Head of caudate nucleus (tissue), 42 donors: ENCODE measurements around the gene PRR36.

Experiments used
- DNase-seq, 42 donors: peaks; one replicate each; pipeline versions ENCODE4 v3.0.0 to v3.0.0-alpha.2; 2020 to 2021; ENCODE audit warnings: mixed read lengths in 7 of 42
- intact Hi-C: fragments of 100-400 bp; cut with DNase I; formaldehyde crosslinking; loops from one replicate; pipeline ENCODE4 v1.15.0; 2022

PRR36 gene

DNA sequence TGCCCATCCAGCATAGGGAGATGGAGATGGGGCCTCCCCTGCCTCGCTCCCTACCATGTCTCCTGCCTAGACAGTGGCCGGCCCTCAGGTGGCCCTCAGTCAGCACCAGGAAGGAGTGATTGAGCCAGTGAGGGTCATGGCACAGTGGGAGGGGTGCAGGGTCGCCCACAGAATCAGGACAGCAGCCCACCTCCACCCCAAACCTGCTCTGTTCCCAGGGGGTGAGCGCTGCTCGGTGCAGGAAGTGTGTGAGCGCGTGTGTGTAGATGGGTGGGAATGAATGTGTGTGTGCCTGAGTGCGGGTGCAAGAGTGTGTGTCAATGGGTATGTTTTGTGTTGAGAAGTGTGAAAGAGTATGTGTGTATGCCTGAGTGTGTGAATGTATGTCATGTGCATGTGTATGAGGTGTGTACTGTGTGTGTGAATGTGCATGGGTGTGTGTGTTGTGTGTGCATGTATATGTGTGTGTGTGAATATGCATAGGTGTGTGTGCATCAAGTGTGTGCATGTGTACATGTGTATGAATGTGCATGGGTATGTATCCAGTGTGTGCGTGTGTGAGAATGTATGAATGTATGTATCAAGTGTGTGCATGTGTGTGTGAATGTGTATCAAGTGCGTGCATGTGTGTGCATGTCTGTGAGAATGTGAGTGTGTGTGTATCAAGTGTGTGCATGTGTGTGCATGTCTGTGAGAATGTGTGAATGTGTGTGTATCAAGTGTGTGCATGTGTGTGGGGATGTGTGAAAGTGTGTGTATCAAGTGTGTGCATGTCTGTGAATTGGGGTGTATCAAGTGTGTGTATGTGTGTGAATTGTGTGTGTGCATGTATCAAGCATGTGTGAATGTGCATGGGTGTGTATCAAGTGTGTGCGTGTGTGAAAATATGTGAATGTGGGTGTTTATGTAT, 32.2 kb downstream of the PRR36 start:
- DNase-seq: no peak
- intact Hi-C loops: no loop called here

DNA sequence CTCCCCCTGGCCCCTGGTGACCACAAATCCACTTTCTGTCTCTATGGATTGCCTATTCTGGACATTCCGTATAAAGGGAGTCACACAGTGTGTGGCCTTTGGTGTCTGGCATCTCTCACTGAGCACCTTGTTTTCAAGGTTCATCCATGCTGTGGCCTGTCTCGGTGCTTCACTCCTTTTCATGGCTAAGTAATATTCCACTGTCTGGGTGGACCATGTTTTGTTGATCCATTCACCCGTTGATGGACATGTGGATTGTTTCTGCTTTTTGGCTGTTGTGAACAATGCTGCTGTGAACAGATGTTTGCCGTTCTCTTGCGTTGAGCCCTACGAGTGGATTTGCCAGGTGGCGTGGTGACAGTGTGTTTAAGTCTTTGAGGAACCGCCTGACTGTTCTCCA, 33.6 kb downstream of the PRR36 start:
- intact Hi-C loops: no loop called here
- DNase-seq: no peak

DNA sequence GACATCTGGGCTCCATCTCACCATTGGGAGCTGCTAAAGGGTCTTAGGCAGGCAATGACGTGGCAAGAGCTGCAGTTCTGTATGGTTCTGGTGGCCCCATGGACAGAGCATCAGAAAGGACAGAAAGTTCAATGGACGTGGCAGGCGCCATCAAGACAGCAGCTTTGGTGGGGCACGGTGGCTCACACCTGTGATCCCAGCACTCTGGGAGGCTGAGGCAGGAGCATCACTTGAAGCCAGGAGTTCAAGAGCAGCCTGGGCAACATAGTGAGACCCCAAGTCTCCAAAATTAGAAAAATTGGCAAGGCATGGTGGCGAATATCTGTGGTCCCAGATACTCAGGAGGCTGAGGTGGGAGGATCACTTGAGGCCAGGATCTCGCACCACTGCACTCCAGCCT, 34.7 kb downstream of the PRR36 start:
- peak in 1 of 42 donors; percentile 7 for DNase-seq
- intact Hi-C loops: no loop called here

DNA sequence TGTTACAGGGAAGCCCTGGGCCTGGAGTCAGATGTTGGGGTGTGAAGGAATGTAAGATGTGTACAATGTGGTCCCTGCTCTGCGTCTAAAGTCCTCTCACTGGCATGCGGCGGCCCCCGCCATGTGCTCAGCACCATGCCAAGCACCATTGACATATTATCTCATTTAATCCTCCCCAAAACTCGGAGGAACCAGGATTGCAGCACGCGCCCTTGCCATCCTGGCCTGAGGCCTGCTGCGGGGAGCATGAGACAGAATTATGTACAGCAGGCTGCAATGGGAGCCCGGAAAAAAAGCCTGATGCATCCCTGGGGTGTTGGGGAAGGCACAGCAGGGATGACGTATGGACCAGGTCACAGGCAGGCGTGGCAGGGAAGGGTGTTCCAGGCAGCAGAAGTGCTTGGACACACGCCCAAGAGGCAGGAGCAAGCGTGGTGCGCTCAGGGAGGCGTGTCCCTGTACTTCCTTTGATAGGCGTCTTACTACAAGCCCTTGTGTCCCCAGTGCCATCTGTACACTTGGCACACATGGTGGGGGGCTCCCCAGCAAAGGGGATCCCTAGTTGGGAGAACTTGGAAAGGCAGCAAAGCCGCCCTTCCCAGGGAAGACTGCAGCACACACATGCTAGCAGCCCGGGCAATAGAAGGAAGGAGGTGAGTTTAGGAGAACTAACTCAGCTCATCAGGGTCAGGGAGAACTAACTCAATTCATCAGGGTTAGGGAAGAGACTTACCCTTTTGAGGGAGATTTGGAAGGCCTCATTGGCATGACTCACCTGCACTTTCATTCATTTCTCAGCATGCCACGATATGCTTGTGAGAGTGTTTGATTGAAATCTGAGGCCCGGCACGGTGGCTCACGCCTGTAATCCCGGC, 40.7 kb downstream of the PRR36 start:
- intact Hi-C loops: no loop called here
- peak in 6 of 42 donors; percentile 23 to 57 (median 40) for DNase-seq

DNA sequence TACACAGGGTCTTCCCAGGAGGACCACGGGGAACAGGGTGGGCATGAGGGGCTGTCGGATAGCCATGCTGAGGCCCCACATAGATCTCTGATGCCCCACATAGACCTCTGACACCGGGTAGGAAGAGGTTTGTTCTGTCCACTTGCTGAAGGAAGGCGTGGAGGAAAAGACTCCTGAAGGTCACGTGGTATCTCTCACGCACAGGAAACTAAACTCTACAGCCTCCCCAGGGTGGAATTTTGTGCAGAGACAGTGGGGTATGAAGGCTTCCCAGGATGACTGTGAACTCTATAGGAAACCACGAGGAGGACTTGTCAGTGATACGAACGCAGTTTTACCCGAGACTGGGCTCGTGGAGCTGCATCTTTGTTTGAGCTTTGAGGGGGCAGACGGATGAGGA, 41.4 kb downstream of the PRR36 start:
- intact Hi-C loops: no loop called here

DNA sequence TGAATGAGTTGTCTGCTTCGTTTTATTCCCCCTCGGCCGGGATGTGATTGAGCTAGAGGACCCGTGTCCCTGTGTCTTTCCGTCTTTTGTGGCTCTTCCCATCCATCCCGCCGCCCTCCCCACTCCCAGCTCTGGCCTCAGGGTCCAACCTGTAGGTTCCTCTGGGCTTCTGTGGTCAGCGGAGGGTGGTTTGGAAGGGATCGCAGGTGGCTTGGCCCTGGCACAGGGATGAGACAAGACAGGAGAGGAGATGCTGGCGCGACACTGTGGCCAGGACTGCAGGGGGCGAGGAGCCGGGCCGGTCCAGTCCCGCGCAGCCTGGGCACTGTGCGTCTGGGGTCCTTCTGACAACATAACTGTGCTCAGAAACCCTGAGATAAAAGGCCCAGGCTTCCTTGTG, 42.2 kb downstream of the PRR36 start:
- peak in 6 of 42 donors; percentile 32 to 51 (median 42) for DNase-seq

More for the DNA sequence above, 41.4 kb downstream of the PRR36 start:
- peak in 1 of 42 donors; percentile 55 for DNase-seq

DNA sequence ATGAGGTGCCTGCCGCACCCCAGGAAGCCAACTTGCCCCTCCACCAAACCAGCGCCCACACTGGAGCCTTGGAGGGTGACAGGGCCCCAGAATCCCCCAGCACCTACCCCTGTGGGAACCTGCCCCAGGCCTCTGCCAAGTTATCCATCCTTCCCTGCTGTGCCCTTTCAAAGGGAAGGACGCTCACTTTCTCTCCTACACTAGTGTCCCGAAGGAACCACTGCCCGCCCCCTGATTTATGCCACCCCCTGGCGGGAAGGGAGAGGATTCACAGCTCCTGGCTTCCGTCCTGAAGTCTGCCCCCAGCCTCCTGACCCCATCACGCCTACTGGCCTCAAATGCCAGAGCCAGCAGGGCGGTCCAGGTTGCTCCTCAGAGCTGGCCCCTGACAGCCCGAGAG, 42.7 kb downstream of the PRR36 start:
- DNase-seq: peak in 27 of 42 donors; percentile 22 to 73 (median 53)
- intact Hi-C loops: no loop called here

More for the DNA sequence above, 42.2 kb downstream of the PRR36 start:
- intact Hi-C loops: no loop called here

DNA sequence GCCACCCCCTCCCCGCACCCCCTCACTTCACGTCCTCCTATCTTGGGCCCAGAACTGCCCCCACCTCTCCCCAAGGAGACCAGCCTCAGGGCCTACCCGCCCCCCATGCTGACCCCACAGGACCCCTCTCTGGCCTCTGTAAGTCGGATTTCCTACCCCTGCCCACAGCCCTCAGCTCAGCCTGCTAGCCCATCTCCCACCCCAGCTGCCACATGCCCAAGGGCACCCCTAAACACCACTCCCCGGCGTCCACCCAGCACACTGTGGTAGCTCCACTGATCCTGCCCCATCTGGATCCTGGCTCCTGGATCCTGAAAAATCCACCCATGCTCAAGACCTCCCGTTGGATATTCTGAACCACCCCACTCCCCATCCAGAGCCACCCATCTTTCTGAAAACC, 43.4 kb downstream of the PRR36 start:
- intact Hi-C loops: no loop called here
- DNase-seq: no peak

DNA sequence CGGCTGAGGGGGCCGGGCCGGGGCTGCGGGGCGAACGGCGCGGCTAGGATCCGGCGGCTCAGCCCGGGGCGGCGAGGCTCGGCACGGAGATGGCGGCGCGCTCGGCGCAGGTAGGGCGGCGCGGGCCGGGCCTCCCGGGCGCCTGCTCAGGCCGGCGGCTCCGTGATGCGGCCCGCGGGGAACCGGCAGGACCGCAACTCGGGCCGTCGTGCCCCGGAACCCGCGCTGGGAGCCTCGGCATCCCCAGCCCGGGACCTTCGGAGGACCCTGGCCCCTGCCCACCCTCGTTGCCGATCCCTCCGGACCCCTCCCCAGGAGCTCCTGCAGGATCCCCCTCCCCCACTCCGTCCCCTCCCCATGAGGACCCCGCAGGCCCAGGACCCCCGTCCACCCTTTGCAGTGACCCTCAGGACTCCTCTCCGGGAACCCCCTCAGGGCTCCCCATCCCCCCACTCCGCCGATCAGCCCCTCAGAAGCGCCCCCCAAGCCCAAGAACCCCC, 43.9 kb downstream of the PRR36 start:
- intact Hi-C loops: no loop called here

DNA sequence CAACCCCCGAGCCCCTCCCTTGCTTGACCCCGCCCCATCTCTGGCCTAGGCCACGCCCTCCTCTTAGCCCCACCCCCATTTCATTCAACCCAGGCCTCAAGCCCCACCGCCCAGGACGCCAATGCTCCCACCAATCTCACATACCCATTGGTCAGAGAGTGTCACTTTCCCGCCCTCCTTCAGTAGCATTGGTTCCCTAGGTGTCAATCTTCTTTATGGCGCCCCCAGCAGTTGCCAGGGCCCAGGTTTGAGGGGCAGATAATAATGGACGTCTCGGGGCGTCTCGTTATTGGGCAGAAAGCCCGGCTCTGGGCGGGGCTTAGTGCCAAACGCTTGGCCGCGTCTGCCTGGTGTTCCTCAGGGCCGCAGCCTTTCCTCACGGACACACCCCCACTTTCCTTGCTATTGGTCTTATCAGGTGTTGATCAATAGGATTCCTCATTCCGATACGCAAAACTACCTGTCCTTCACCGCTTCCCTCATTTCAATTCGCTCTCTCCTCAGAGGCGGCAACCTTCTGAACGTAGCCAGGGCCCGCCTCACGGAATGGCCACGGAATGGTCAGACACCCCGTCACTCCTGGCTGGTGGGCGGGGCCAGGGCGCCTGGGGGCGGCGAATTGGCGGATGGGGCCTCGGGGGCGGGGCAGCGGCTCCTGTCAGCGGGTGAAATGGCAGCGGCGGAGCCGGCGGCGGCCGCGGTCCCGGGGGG, 44.5 kb downstream of the PRR36 start, which contains the start of gene EVI5L:
EVI5L (plus strand) TSS at position 658 of the 711 bp plus-strand sequence. CDS start 16,325 bp downstream, outside the sequence.
- DNase-seq: peak; percentile 98 to 100 (median 100)
- intact Hi-C loops: no loop called here

More for the DNA sequence above, 43.9 kb downstream of the PRR36 start:
- peak in 3 of 42 donors; percentile 24 to 34 (median 28) for DNase-seq

DNA sequence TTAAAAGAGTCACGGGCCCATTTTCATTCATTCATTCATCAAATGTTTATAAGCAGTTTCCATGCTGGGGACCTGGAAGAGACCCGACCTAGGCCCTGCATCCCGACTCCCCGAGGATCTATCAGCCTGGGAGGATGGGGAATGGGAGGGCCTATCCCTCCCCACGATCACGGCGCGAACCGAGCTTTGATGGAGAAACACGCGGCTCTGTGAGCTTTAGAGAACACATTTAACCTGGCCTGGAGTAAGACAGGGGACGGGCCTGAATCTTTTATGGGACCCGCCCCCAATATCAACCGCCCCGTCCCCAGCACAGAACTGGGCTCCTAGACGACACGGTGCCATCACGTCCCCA, 45.0 kb downstream of the PRR36 start:
- no peak for DNase-seq
- intact Hi-C loops: no loop called here

DNA sequence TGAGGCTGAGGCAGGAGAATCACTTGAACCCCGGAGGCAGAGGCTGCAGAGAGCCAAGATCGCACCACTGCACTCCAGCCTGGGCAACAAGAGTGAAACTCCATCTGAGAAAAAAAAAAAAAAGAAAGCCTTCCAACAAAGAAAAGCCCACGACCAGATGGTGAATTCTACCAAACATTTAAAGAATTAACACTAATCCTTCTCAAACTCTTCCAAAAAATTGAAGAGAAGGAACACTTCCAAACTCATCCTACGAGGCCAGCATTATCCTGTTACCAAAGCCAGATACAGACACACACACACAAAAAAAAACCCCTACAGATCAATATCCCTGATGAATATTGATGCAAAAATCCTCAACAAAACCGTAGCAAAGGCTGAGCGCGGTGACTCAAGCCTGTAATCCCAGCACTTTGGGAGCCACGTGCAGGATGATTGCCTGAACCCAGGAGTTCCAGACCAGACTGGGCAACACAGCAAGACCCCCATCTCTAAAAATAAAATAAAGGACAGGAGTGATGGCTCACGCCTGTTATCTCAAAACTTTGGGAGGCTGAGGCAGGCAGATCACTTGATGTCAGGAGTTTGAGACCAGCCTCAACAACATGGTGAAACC, 50.4 kb downstream of the PRR36 start:
- intact Hi-C loops: no loop called here
- no peak for DNase-seq

DNA sequence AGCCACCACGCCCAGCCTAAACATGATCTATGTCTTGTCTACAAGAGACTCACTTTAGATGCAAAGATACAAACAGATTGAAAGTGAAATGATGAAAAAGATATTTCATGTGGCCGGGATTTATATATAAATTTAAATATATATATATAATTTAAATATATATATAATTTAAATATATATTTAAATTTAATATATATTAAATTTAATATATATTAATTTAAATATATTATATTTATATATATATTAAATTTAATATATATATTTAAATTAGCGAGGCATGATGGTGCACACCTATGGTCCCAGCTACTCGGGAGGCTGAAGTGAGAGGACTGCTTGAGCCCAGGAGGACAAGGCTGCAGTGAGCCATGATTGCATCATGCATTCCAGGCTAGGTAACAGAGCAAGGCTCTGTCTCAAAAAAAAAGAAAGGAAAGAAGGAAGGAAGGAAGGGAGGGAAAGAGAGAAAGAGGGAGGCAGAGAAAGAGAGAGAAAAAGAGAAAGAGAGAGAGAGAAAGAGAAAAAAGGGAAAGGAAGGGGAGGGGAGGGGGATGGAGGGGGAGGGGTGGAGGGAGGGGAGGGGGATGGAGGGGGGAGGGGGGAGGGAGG, 51.2 kb downstream of the PRR36 start:
- intact Hi-C loops: no loop called here
- no peak for DNase-seq

DNA sequence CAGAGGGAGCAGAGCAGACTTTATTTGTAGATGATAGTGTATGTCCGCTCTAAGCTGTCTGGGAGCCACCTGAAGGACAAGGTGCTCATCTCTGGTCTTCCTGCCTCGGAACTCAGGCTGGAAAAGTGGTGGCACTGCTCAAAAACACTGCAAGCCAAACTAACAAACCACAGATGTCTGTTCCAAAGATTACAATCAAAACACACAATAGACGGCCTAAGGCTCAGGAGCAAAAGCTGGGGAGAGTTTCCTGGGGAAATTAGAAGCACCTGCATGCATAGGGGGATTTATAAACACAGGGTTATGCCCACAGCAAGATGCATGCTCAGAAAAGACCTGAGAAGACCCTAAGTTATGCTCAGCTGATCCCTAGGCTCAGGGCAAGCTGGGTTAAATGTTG, 53.6 kb downstream of the PRR36 start:
- no peak for DNase-seq
- intact Hi-C loops: no loop called here

DNA sequence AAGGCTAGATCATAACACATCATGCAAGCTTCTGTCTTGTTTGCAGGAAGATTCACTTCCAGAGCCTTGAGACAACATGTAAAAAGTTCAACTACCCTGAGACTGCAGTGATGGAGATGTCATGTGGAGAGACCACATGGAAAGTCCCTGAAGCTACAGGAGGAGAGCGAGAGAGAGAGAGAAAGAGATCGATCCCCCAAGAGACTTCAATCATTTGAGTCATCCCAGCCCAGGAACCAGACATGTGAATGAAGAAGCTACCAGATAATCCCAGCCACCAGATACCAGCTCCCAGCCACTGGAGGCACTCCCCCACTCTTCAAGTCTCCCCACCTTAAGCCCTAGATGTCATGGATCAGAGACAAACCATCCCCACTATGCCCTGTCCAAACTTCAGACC, 54.9 kb downstream of the PRR36 start:
- intact Hi-C loops: no loop called here

DNA sequence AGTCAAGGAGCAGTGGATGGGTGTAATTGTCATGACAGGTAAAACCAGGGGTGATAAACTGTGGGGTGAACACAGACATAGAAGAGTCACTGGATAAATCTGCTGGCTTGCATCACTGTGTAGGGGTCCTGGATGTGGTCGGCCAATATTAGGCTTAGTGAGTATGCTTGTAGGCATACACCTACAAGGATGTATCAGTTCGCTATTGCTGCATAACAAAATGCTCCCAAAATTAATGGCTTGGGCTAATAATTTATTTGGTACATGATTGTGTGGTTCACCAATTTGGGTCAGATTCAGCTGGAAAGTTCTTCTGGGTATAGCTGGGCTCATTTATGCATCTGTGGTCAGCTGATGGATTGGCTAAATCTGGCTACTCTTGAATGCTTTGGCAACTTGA, 55.4 kb downstream of the PRR36 start:
- intact Hi-C loops: no loop called here
- DNase-seq: no peak

More for the DNA sequence above, 54.9 kb downstream of the PRR36 start:
- DNase-seq: no peak
